Muscle of arm (tissue), 12 donors: ENCODE measurements around the gene TICAM1. TPM values are rescaled to one million over a fixed set of nuclear protein-coding genes. Genes with fewer than 3 reads are reported as not detected.
A peak's percentile ranks its signal among the peaks of the same experiment; 100 is the strongest.

ENCODE experiments used
- DNase-seq: peaks from one replicate; pipeline ENCODE4 v3.0.0-alpha.2; 2013
- polyA plus RNA-seq, 12 donors: library from polyadenylated mRNA; unstranded; fragments of 120-200 nt; gene quantifications; one replicate each; pipeline ENCODE4 v1.2.1, GENCODE V29; 2013; ENCODE audit not compliant: insufficient read length in 12 of 12

Gene TICAM1
- polyA plus RNA-seq, 12 donors: 3.2 to 13.4 (median 4.4) TPM; not detected in 1

DNA sequence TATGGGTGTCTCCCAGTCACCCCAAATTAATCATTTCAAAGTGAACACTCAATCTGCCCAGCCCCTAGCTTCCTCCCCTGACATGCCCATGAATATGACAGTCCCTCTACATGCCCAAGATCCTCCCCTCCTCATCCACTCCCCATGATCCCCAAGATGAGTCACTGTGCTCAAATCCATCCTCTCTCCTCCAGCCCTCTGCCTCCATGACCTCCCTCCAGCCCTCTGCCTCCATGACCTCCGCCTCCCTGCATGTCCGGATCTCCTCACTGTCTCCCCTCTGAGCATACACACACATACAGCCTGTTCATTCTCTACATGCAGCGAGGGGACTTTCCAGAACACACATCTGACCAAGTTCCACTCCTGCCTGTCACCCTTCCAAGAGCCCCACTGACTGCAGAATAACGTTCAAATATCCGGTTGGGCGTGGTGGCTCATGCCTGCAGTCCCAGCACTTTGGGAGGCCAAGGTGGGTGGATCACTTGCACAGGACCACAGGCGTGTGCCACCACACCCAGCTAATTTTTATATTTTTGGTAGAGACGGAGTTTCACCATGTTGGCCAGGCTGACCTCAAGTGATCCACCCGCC is 58.4 kb downstream of the TICAM1 start:
- DNase-seq: no peak

GRCh38 chr19:4772566-4772965 is 58.9 kb downstream of the TICAM1 start:
- no peak for DNase-seq

DNA sequence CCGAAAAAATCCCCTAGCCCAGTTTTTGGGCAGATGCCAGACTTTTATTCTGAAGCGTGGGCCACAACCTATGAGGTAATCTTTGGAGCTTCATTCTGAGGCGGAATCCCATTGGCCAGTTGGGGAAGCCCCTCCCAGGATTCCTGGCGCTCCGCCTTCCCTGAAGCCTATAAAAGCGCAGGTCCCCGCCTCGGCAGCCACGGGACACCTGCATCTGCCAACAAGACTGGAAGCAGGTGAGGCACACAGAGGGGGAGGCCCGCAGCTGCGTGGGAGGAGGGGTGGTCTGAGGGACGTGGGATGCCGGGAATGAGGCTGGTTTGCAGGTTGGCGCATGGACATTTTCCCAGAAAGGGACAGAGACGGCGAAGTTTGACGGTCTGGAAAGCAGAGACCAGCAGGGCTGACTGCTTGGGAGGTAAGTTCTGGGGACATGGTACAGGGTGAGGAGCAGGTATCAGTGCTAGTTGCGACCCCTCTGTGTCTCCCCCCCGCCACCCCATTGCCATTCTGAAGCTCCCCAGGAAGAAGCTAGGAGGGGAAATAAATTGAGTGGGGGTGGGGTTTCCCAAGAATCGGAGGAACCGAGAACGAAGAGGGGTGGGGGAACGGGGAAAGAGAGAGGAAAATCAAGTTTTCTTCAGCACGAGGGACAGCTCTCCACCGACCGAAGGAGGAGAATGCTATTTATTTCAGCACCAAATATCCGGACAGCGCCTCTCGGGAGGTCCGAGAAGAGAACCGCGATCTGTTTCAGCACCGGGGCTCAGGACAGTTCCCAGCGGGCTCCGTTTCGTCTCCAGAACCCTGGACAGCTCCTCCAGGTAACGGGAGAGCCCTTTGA is 62.4 kb downstream of the TICAM1 start:
- DNase-seq: peak; percentile 93

Other genes with a start within 250 kb of the TICAM1 start
- 100 to 1,000 TPM in 1 of 12 donors, 10 to 100 TPM in 8, 1 to 10 TPM in 3; 8.5 to 370 (median 11.2) TPM for gene TNFAIP8L1, start 192.2 kb downstream of the TICAM1 start, polyA plus RNA-seq
- gene MYDGF, start 161.4 kb downstream of the TICAM1 start, polyA plus RNA-seq: 10 to 100 TPM in 11 of 12 donors, not detected in 1; 45.7 to 75.9 (median 50.5) TPM
- 10 to 100 TPM in 11 of 12 donors, not detected in 1; 20.2 to 37.4 (median 25.4) TPM for gene DPP9, start 107.9 kb downstream of the TICAM1 start, polyA plus RNA-seq
- gene FEM1A, start 40.0 kb downstream of the TICAM1 start, polyA plus RNA-seq: 1 to 10 TPM in 11 of 12 donors, not detected in 1; 1.7 to 5.0 (median 2.7) TPM
- gene PLIN3, start 36.0 kb upstream of the TICAM1 start, polyA plus RNA-seq: 10 to 100 TPM in 11 of 12 donors, not detected in 1; 28.4 to 54.3 (median 33.9) TPM
- under 1 TPM in 5 of 12 donors, not detected in 7; 0.10 to 0.41 (median 0.15) TPM for gene ARRDC5, start 71.2 kb upstream of the TICAM1 start, polyA plus RNA-seq
- gene UHRF1, start 77.8 kb upstream of the TICAM1 start, polyA plus RNA-seq: 10 to 100 TPM in 11 of 12 donors, not detected in 1; 21.9 to 37.0 (median 26.2) TPM
- 10 to 100 TPM in 11 of 12 donors, not detected in 1; 14.3 to 29.3 (median 17.2) TPM for gene KDM4B, start 137.4 kb upstream of the TICAM1 start, polyA plus RNA-seq